GM18858 (cell line): Measurements from ENCODE around the gene PDC.
"Not testable (repeated sequence)": the region's sequence is repeated elsewhere in the genome, so short reads cannot be mapped to it uniquely, and the experiment has no call there.

Experiments used
- ATAC-seq: cut with Tn5 transposase; IDR thresholded peaks from one replicate; pipeline ENCODE4 v1.9.1; 2021; ENCODE audit not compliant: unreplicated experiment

The PDC gene

GRCh38 chr1:186404454-186405051 is 56.4 kb downstream of the PDC start:
- ATAC-seq: no peak

GRCh38 chr1:186403632-186404031 is 57.3 kb downstream of the PDC start:
- no peak for ATAC-seq

- not testable (repeated sequence) for ATAC-seq
Measured at GRCh38 chr1:186401446-186401845, 59.5 kb downstream of the PDC start.
